Activated CD4-positive, alpha-beta memory T cell treated with anti-CD3 and anti-CD28 coated beads, Interleukin-2, amount 10 ng/mL, durations not matched to agents 7 days and 5 days (primary cell): Measurements from ENCODE around the gene USP21. TPM values are rescaled to one million over a fixed set of nuclear protein-coding genes. Genes with fewer than 3 reads are reported as not detected.
A peak's percentile ranks its signal among the peaks of the same experiment; 100 is the strongest.

Experiments used
- CTCF ChIA-PET: fragments of 350-600 bp; sonication (Branson Sonifier 250); formaldehyde crosslinking; loops from one replicate; lab custom pipeline; 2021; ENCODE audit warnings: antibody characterized with exemption, inconsistent platforms; lab: Charles Lee
- POLR2A ChIA-PET: fragments of 350-600 bp; sonication (Branson Sonifier 250); formaldehyde crosslinking; loops from one replicate; lab custom pipeline; 2021; ENCODE audit warnings: antibody characterized with exemption; lab: Charles Lee
- DNase-seq: peaks from one replicate; pipeline ENCODE4 v3.0.0-alpha.2; 2020
- H3K27ac Mint-ChIP-seq: one replicate; pipeline ENCODE4 v1.8.0; 2021; ENCODE audit warnings: mild to moderate bottlenecking, mixed read lengths
- H3K27me3 Mint-ChIP-seq: one replicate; pipeline ENCODE4 v1.8.0; 2021; ENCODE audit warnings: mixed read lengths
- H3K36me3 Mint-ChIP-seq: one replicate; pipeline ENCODE4 v1.8.0; 2021; ENCODE audit warnings: low read depth, mixed read lengths
- H3K4me1 Mint-ChIP-seq: one replicate; pipeline ENCODE4 v1.8.0; 2021; ENCODE audit warnings: mixed read lengths
- H3K4me3 Mint-ChIP-seq: one replicate; pipeline ENCODE4 v1.8.0; 2021; ENCODE audit warnings: mild to moderate bottlenecking, mixed read lengths
- H3K9me3 Mint-ChIP-seq: one replicate; pipeline ENCODE4 v1.8.0; 2021; ENCODE audit warnings: mixed read lengths
- total RNA-seq, 2 experiments: library from RNA; stranded (reverse); gene quantifications; one replicate each; pipeline ENCODE4 v1.2.3, GENCODE V29; 2021

Gene USP21
- total RNA-seq, 2 experiments from 2014 or later: 32.5 to 34.8 TPM

GRCh38 chr1:161207173-161207572 is 47.9 kb downstream of the USP21 start:
- no peak overlapping the region for H3K27ac Mint-ChIP-seq

GRCh38 chr1:161209790-161210409 is 50.6 kb downstream of the USP21 start:
- Mint-ChIP-seq H3K9me3 (no peaks in the 10 kb centered on the region), H3K27ac (peak overlapping the region; percentile 41), H3K36me3 (peaks cover 78% of the 10 kb centered on the region), H3K4me1 (peaks cover 39% of the 10 kb centered on the region), H3K4me3 (no peak overlapping the region), H3K27me3 (no peaks in the 10 kb centered on the region)
- CTCF ChIA-PET: interaction anchor here (0.6 to 6.8 kb wide), 9 partner anchors 10 to 172 kb away, joined by 3 to 60 read pairs (median 6); partner anchors contain the start of genes APOA2, PPOX and TOMM40L
- peak; percentile 75 for DNase-seq
- POLR2A ChIA-PET: interaction anchor here (1.2 to 2.8 kb wide), 4 partner anchors 13 to 28 kb away, joined by 5 to 8 read pairs (median 6); partner anchors contain the start of genes APOA2 and TOMM40L

More at GRCh38 chr1:161207173-161207572, 47.9 kb downstream of the USP21 start:
- CTCF ChIA-PET: interaction anchor here (0.8 to 6.8 kb wide), 6 partner anchors 10 to 175 kb away, joined by 3 to 60 read pairs (median 4); partner anchors contain the start of genes PPOX and TOMM40L
- POLR2A ChIA-PET: interaction anchor here (2.7 kb wide), 1 partner anchor 9 kb away, joined by 11 read pairs; the partner anchor contains the start of gene FCER1G
- Mint-ChIP-seq H3K4me1 (peaks cover 53% of the 10 kb centered on the region), H3K36me3 (peaks cover 77% of the 10 kb centered on the region), H3K27me3 (no peaks in the 10 kb centered on the region), H3K9me3 (no peaks in the 10 kb centered on the region), H3K4me3 (no peak overlapping the region)
- DNase-seq: no peak

GRCh38 chr1:161214369-161214768 is 55.1 kb downstream of the USP21 start:
- CTCF ChIA-PET: no interaction called here
- Mint-ChIP-seq H3K4me1 (peaks cover 44% of the 10 kb centered on the region), H3K27ac (no peak overlapping the region), H3K27me3 (no peaks in the 10 kb centered on the region), H3K4me3 (no peak overlapping the region), H3K9me3 (no peaks in the 10 kb centered on the region), H3K36me3 (peaks cover 52% of the 10 kb centered on the region)
- DNase-seq: no peak
- POLR2A ChIA-PET: interaction anchor here (3.9 kb wide), 1 partner anchor 12 kb away, joined by 26 read pairs; the partner anchor contains the start of gene NDUFS2

- Mint-ChIP-seq H3K36me3 (peaks cover 45% of the 10 kb centered on the region), H3K27ac (peak within 1 kb of the TSS; percentile 31), H3K4me3 (no peak within 1 kb of the TSS), H3K4me1 (peaks cover 39% of the 10 kb centered on the region), H3K9me3 (no peaks in the 10 kb centered on the region), H3K27me3 (no peaks in the 10 kb centered on the region)
- CTCF ChIA-PET: interaction anchor here (3.2 kb wide), 1 partner anchor 11 kb away, joined by 30 read pairs; the partner anchor contains the start of gene TOMM40L
- POLR2A ChIA-PET: interaction anchor here (3.1 to 5.2 kb wide), 2 partner anchors 9 to 13 kb away, joined by 11 to 44 read pairs; partner anchors contain the start of gene NDUFS2
- no peak for DNase-seq
Measured at GRCh38 chr1:161215076-161215475, 55.8 kb downstream of the USP21 start, which contains the start of gene FCER1G. Gene FCER1G (plus strand): TSS chr1:161215295. CDS start chr1:161215322, 27 bp downstream.

Other genes starting within 250 kb of the USP21 start
- gene ITLN2, start 204.7 kb upstream of the USP21 start, total RNA-seq: not detected
- 10 to 100 TPM; 13.9 to 16.2 TPM for gene F11R, start 138.3 kb upstream of the USP21 start, total RNA-seq
- 10 to 100 TPM; 56.1 to 63.8 TPM for gene TSTD1, start 120.5 kb upstream of the USP21 start, total RNA-seq
- gene USF1, start 113.5 kb upstream of the USP21 start, total RNA-seq: 10 to 100 TPM; 67.4 to 68.0 TPM
- 100 to 1,000 TPM; 331 to 339 TPM for gene ARHGAP30, start 89.6 kb upstream of the USP21 start, total RNA-seq
- not detected for gene NECTIN4, start 69.9 kb upstream of the USP21 start, total RNA-seq
- gene KLHDC9, start 61.1 kb upstream of the USP21 start, total RNA-seq: 1 to 10 TPM; 1.2 TPM
- gene PFDN2, start 41.5 kb upstream of the USP21 start, total RNA-seq: 10 to 100 TPM; 76.6 to 78.8 TPM
- gene NIT1, start 41.4 kb upstream of the USP21 start, total RNA-seq: 10 to 100 TPM; 50.8 to 51.5 TPM
- 10 to 100 TPM; 38.2 to 40.0 TPM for gene DEDD, start 26.8 kb upstream of the USP21 start, total RNA-seq
- 100 to 1,000 TPM; 103 to 113 TPM for gene UFC1, start 5.5 kb upstream of the USP21 start, total RNA-seq
- 10 to 100 TPM; 32.9 to 33.2 TPM for gene PPOX, start 6.9 kb downstream of the USP21 start, total RNA-seq
- 10 to 100 TPM; 55.0 to 56.7 TPM for gene B4GALT3, start 18.0 kb downstream of the USP21 start, total RNA-seq
- gene ADAMTS4, start 39.6 kb downstream of the USP21 start, total RNA-seq: 1 to 10 TPM in 1 of 2 experiments, under 1 TPM in 1; 0.83 to 1.2 TPM
- 10 to 100 TPM; 83.0 to 87.3 TPM for gene NDUFS2, start 42.9 kb downstream of the USP21 start, total RNA-seq
- gene FCER1G, start 55.8 kb downstream of the USP21 start, total RNA-seq: 1 to 10 TPM; 1.1 to 1.3 TPM
- gene APOA2, start 64.1 kb downstream of the USP21 start, total RNA-seq: not detected
- gene TOMM40L, start 66.6 kb downstream of the USP21 start, total RNA-seq: 10 to 100 TPM; 17.4 to 18.1 TPM
- not detected for gene NR1I3, start 78.7 kb downstream of the USP21 start, total RNA-seq
- under 1 TPM in 1 of 2 experiments, not detected in 1; 0.28 TPM for gene PCP4L1, start 99.2 kb downstream of the USP21 start, total RNA-seq
- 1 to 10 TPM; 5.9 to 8.1 TPM for gene MPZ, start 150.5 kb downstream of the USP21 start, total RNA-seq
- gene SDHC, start 154.9 kb downstream of the USP21 start, total RNA-seq: 100 to 1,000 TPM; 172 to 173 TPM
- not detected for gene CFAP126, start 208.4 kb downstream of the USP21 start, total RNA-seq